GM13977 (cell line): ENCODE data around the gene F8.

Experiments
- DNase-seq: peaks from one replicate; pipeline ENCODE4 v3.0.0; 2012; ENCODE audit warnings: low spot score
- CTCF ChIP-seq: IDR thresholded peaks from 2 replicates; pipeline ENCODE4 v1.5.1; 2012; ENCODE audit warnings: mild to moderate bottlenecking, control low read depth; ENCODE audit not compliant: insufficient read depth; ENCODE audit errors: extremely low read depth, missing control alignments
- in situ Hi-C: fragments of 300-500 bp; cut with MboI; formaldehyde crosslinking; loops from one replicate; pipeline ENCODE4 v1.12.0; 2022; ENCODE audit warnings: low sequenced_read_pairs, low pct_unique_long_range_greater_than_20kb, mixed read lengths, inconsistent platforms; ENCODE audit not compliant: unreplicated experiment

Gene F8

GRCh38 chrX:154987940-154988339, 34.6 kb downstream of the F8 start:
- no peak for DNase-seq
- TF ChIP-seq CTCF, result no peak
- in situ Hi-C loops, result no loop called here

GRCh38 chrX:154986826-154987575, 35.5 kb downstream of the F8 start:
- no peak for DNase-seq
- TF ChIP-seq CTCF, result peak; percentile 15
- in situ Hi-C loops, result no loop called here

- in situ Hi-C loops, result no loop called here
- TF ChIP-seq CTCF, result no peak
- DNase-seq, result no peak
These were observed 41.5 kb downstream of the F8 start for GRCh38 chrX:154981116-154981411.

- DNase-seq, result peak; percentile 58
- in situ Hi-C loops, result no loop called here
- TF ChIP-seq CTCF, result peak; percentile 79
These were observed 42.0 kb downstream of the F8 start for GRCh38 chrX:154980330-154981115.

- TF ChIP-seq CTCF, result no peak
- DNase-seq, result no peak
- in situ Hi-C loops, result no loop called here
These were observed 42.9 kb downstream of the F8 start for GRCh38 chrX:154979629-154980028.

- in situ Hi-C loops, result no loop called here
- no peak for TF ChIP-seq CTCF
These were observed 54.2 kb downstream of the F8 start for GRCh38 chrX:154968353-154968752.

More at GRCh38 chrX:154968353-154968752, 54.2 kb downstream of the F8 start:
- no peak for DNase-seq
